Cerebellar cortex (tissue), 1 donor: ENCODE measurements around the gene ETS1.
"Not testable (repeated sequence)": the region's sequence is repeated elsewhere in the genome, so short reads cannot be mapped to it uniquely, and the experiment has no call there.

Source experiments
- DNase-seq: peaks from one replicate; pipeline ENCODE4 v3.0.0-alpha.2; 2015; ENCODE audit warnings: low spot score

The ETS1 gene

DNA sequence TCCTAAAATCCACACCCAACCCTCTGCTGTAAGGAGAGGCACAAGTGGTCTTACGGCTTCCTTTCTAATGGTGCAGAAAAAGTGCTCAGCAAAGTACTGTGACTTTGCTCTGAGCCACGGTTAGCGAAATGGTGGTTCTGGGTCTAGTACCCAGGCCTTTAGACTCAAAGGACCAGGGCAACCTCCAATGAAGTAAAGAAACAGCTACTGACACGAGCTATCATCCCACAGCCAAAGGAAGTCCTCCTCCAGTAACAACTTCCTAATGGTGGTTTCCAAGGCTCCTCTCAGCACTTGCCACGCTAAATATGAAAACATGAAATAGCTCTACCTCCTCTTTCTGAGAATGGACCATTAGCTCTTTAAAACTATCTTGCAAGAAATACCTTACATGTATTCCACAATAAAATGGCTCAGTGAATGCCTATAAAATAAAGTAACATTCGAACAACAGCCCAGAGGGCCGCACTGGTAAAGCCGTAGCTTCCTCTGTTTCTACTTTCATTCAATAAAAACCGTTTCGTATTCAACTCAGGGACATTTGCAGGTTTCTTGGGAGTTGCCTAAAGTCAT, 122.4 kb downstream of the ETS1 start:
- DNase-seq = no peak

DNA sequence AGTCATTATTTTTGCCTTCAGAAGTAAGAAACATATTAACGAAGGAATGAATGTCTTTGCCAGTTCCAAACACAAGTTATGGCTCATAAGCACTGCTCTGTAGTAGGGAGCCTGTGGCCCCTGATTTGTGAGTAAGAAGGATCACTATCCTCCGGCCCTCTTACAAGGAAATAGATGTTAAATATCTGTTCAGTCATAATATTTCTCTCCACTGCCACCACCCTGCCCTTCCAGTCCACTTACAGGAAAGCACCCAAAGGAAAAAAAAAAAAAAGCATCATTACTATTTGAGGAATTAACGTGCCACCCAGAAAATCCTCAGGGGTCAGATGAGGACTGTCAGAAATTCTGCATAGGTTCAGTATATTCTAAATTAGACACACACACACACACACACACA, 123.4 kb downstream of the ETS1 start:
- no peak for DNase-seq

DNA sequence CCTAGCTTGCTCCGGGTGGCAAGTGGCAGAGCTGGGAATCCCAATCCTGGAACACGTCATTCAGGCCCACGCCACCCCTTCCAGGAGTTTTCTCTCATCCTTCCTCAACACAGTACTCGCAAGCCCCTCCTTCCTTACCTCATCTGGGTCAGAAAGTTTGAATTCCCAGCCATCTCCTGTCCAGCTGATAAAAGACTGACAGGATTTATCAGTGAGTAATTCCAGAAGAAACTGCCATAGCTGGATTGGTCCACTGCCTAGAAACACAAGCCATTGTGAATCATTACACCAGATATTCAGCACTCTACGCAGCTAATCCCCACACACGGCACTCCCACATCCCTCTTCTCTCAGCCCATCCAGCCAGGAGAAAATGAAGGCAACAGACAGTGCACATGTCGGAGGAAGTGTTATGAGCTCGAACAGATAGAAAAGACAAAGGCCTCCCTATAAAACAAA, 124.0 kb downstream of the ETS1 start:
- no peak for DNase-seq

DNA sequence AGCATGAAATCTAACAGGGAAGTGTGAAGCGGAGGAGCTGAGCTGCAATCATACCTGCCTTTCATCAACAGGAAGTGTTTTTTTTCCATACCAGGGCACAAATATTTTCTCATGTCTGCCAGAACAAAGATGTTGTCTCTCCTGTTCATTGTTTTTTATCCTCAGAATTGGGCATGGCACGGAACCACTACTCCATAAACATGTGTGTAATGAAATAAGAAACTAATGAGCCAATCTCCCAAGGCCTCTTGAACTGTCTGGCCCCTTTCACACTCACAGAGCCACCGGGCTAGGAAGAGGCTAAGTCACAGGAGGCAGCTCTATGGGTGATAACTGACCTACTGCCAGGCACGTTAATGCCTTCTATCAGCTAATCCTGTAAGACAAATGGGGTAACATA, 124.4 kb downstream of the ETS1 start:
- no peak for DNase-seq

DNA sequence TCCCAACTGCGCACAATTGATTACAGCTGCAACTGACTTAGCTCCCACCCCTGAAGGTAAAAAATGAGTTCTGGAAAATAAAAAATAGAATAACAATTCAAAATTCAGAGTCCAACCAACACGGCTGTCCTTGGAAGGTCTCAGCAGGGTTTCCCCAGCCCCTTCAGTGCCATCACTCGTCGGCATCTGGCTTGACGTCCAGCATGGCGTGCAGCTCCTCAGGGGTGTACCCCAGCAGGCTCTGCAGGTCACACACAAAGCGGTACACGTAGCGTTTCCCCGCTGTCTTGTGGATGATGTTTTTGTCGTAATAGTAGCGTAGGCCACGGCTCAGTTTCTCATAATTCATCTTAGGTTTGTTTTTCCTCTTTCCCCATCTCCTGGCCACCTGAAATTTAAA, 125.2 kb downstream of the ETS1 start:
- no peak for DNase-seq

DNA sequence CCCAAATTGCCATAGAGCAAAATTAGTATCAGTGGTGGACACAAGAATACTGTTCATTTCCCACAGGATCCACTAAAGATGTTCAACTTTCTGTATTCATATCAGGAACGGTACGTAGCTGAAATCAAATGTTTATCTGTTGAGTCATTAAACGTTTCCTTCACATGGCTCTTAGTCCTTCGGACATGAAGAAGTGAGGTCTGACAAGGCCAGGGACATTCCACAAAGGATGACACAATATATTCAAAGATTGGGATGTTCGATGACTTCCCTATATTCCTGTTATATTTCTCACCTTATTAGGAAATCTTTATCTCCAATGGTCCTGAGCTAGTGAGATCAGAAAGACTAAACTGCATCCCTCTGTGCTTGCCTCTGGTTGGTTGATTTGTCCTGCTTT, 129.0 kb downstream of the ETS1 start:
- DNase-seq = no peak

DNA sequence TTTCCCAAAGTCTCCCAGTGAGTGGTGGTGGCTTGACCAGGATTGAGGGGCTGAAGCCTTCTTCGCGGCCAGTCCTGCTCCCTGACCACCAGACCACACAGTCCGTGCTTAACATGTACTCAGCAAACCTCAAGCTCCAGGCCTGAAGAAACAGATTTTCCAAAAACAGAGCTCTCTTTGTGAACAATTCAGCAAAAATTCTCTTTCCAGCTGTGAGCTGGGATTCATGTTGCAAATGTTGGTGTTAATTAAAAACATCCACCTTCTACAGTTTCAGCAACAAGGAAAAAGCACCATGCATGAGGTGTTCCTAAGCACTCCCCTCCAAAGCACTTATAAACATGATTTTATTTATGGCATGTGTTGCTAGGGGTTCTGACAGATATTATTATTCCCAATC, 129.5 kb downstream of the ETS1 start:
- no peak for DNase-seq

DNA sequence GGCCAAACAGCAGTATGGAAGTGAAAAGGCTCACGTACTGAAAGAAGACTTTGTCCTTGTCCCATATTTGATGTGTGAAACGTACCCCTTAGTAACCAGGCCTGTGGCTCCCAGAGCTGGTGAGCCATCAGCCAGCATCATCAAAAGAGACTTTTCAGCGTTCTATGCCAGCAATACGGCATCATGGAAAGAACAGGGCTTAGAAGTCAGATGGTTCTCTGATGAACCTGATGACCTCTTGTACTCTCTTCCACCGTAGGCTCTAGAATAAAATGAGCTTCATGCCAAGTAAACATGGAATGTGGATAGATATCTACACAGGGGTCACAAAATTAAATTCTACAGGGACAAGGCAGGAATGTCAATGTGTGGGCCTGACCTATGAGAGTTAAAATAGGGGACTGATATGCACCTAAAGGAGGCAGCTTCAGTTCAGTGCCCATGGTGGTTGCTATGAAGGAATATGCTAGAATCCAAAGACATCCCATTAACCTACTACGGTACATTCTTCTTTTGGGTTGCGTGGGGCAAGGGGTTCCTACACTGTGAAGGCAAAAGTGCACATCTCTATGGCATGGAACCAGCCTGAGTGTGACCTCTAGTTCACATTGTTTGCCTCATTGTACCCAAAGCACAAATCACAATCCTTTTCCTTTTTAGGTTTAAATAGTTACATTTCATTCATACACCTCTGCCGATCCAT, 130.6 kb downstream of the ETS1 start:
- DNase-seq = no peak

DNA sequence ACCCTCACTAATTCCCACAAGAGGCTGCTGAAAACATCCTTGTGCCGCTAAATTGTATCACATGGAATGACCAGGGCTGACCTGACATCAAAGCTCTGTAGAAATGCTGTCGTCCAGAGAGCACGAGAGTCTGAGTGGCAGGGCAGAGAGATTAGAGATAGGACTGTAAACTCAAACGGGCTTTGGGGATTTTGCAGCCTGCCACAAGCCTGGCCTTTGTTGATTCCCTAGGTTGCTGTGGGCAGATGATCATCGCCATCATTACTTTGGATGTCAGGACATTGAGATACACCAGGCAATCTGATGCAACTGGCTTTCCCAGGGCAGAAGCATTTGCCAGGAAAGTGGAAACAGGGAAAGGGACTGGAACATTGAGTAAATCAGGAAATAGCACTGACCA, 131.6 kb downstream of the ETS1 start:
- DNase-seq = no peak

DNA sequence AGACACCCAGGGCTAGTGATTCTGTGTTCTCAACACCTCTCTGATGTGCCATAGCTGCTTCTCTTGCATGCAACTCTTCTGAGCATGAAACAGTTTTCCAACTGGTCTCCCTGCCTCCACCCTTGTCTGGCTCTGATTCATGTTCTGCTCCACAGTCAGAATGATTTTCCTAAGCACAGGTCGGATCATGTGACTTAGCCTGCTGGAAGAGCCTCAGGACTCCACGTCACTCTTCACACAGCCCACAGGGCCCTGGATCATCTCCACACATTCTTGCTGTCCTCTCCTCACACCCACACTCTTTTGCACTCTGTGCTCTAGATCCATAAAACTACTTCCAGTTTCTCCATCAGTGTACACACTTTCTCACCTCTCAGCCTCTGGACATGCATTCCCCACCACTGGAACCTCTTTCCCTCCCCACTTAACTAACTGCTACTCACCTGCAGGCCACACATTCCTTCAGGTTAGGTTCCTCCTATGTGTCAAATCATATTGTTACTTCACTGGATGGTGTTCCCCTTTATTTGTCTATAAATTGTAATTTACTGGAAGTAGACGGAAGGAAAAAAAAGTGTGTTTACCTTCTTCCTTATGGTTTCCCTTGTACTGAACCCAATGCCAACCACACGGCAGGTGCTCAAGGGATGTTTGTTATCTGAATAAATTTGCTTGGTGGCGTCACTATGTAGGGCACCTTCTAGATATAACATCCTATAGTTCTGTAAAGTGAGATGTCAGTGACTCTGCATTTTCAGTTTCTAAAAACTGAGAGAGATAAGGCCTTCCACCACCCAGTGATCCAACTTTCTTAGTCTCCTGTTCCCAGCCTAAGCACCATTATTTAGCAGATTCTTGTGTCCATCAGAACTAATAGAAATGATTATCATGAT, 133.7 kb downstream of the ETS1 start:
- no peak for DNase-seq

DNA sequence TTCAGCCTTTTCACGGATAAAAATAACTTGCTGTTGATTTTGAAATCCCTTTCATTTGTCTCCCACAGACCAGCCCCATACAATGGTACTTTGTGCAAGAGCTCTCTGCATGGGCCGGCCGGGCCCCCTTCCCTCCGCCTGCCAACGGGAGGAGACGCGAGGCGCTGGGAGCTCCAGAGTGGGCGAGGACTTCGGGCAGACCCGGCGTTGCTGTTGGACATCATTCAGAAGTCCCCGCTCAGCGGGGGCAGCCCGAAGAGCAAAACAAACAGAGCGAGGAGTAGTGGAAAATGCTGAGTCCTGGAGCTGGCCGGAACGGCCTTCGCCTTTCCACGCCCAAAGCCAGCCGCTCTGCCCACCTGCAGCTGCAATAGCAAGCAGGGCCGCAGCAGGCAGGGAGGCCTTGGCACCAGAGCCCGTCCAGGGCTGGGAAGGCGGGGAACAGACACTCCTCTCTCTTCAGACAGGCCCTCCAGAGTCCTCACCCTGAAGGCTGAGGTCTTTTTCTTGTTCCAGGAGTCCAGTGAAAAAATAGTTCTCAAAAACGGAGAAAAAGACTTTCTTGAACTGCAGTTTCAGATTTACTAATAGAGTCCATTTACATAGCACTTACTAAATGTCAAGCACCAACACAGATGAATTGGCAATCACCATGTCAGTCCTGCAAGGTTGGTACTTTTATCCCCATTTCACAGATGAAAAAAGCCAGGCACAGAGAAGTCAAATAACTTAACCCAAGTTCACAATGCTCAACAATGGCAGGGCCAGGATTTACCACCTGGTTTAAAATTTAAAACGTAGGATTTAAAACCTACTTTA, 135.5 kb downstream of the ETS1 start:
- DNase-seq = no peak

DNA sequence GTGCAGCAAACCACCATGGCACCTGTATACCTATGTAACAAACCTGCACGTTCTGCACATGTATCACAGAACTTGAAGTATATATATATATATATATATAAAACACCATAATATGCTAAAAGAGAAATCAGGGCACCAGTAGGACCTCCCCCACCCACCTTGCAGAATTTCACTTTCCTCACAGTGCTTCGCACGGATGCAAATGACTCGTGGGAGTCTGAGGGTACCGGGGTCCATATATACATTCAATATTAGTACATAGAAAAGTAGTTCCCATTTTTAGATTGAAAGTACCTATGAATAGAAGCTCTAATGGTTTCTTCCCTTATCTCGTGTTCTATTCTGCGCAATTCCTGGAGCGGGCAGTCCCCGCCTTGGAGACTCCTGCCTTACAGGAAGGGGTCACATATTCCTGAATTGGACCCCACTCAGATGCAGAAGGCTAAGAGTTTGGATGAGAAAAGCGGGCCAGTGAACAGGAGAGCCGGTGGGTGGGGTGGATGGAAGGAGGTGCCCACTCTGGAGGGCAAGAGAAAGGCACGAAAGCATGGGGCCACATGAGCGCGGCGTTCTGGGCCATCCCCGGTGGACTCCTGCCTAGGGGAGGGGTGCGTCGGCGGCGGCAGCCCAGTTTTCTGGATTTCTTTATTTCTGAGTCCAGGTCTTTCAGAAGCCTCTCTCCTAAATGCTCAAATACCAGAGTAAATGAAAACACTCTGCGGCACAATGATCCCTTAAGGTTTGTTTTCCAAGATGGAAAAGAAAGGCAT, 136.3 kb downstream of the ETS1 start:
- no peak for DNase-seq

DNA sequence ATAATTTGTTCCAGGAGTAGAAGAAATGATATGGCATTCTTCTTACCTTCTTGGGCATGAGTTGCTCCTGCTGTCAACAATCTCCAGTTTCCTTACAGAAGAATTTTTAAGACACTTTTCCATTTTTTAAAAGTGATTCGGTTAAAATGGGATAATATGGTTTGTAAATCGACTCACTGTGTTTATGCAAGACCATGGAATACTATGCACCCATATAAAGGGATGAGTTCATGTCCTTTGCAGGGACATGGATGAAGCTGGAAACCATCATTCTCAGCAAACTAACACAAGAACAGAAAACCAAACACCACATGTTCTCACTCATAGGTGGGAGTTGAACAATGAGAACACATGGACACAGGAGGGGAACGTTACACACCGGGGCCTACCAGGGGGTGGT, 136.9 kb downstream of the ETS1 start:
- not testable (repeated sequence) for DNase-seq

DNA sequence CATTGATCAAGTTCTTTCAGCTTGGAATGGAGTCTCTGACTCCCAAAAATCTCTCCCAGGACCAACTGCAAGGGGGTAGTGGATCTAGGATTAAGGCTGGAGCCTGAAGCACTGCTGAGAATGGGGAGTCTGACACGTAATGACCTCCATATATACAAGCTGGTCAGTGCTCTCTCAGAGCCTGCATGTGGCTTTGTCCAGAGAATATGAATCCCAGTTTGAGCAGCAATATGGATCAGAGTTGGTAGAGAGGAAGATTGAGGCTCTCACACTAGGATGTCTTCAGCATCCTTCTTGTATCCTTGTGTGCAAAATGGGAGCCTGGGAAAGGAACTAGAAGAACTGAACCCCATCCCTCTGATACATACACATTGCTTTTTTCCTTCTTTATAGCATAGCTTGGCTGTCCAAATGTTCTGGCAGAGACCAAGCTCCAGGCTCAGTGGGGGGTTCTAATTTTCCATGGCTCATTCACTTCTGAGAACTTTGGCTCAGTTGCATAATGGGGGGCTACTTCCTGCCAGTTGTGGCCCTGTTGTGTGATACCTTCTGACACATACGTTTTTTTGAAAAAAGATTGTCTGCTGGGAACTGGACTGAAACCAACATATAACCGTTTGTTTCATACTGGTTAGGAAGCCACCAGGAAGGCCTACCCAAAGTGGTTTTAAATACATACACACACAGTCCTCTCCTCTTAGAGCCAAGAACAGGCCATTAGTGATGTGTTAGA, 138.2 kb downstream of the ETS1 start:
- no peak for DNase-seq

DNA sequence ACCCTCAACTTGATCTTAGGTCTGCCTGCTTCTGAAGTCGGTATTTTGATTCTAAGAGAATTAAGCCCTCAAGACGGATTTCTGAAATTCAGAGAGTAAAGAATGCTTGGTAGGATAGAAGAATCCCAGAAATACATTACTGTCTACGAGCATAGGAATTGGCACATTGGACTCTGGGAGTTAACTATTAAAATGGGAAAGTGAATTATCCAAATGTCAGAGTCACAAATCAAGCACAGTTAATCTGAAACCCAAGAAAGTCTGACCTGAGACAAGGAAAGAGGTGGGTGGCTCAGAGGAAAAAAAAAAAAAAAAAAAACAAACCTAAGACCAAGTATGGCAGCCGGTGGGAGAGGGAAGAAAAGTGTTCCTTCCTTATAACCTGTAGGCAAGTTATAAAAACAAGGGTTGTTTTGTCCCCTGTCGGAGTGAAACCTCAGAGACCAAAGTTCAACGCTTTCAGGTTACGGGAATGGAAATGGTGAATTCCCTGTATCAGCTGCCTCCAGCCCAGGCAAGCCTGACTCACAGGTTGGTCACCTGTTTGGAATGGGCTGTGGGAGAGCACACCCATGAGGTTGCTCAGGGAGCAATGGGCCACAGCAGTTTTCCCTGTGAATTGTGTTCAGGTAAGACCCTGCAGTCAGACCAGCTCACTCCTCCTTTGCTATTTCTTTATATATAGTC, 139.0 kb downstream of the ETS1 start:
- no peak for DNase-seq

DNA sequence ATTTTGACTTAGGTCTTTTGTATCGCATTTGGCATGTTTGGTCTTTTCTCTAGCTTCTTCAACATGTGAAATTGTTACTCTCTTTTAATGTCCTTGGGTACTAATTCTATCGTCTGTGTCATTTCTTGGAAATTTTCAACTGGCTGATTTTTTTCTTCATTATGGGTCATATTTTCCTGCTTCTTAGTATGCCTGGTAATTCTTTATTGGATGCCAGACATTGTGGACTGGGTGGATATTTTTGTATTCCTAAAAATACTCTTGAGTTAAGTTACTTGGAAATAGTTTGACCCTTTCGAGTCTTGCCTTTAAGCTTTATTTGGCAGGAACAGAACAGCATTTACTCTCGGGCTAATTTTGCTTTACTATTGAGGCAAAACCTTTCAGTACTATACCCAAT, 140.1 kb downstream of the ETS1 start:
- no peak for DNase-seq

DNA sequence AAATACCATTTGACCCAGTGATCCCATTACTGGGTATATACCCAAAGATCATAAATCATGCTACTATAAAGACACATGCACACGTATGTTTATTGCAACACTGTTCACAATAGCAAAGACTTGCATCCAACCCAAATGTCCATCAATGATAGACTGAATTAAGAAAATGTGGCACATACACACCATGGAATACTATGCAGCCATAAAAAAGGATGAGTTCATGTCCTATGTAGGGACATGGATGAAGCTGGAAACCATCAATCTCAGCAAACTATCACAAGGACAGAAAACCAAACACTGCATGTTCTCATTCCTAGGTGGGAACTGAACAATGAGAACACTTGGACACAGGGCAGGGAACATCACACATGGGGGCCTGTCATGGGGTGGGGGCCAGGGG, 141.4 kb downstream of the ETS1 start:
- DNase-seq = not testable (repeated sequence)

DNA sequence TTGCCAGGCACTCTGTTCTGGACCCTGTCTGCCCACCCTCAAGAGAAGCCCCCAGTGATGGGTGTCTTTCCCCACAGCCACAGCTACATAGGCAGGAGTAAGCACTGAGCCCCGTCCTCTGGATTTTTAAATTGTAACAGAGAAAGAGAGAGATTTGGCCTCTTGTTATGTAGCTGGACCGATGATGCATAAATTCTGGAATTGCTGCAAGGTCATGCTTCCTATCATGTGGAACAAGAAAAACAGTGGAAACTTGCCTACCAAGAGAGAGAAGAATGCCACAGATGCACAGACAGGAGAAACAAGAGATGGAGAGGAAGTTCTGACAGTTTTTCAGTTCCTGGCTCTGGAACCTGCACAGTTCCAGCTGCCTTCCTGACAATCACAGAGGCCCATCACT, 150.2 kb downstream of the ETS1 start:
- DNase-seq = no peak

DNA sequence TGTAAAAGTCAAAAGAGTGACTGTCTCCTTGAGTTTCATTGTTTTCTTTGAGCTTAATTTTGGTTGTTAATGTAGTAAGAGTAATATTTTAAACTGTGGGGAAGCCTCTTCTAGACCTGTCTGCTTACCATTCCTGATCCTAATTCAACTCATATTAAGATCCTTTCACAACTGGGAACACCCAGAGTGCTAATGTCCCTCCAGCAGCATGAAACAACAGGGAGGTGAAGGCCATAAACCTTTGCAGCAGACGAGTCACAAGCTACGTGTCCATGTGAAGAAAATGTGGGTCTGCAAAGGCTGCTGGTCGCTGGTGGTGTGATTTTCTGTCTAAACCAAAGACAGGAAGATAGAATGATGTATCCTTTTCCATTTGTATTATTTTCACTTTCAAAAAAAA, 152.5 kb downstream of the ETS1 start:
- no peak for DNase-seq

DNA sequence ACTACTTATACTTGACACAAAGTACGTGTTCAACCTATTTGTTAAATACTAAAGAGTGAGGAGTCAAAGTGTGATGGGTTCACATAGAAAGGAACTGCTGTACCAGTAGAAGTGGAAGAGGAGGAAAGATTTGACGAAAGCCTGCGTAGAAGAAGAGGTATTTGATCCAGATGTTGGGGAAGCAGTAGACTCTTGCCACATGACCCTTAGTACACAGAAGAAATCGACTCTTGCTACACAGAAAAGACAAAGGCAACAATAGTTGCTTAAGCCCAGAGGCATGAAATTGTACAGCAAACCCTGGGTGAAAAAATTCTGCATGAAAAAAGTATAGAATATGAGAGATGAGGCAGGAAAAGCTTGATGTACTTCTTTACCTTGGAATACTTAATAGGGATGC, 152.9 kb downstream of the ETS1 start:
- DNase-seq = no peak
